Cerebellar nuclear complex (tissue), 1 donor: Measurements from ENCODE around the gene LCMT2.
A peak's percentile ranks its signal among the peaks of the same experiment; 100 is the strongest.
"Not testable (repeated sequence)": the region's sequence is repeated elsewhere in the genome, so short reads cannot be mapped to it uniquely, and the experiment has no call there.

ENCODE experiments used
- DNase-seq, 2 experiments: peaks; one replicate each; lab custom pipeline; 2025; lab: John Stamatoyannopoulos, UW

LCMT2 gene

GRCh38 chr15:43316016-43316970, 14.1 kb downstream of the LCMT2 start:
- no peak for DNase-seq

DNA sequence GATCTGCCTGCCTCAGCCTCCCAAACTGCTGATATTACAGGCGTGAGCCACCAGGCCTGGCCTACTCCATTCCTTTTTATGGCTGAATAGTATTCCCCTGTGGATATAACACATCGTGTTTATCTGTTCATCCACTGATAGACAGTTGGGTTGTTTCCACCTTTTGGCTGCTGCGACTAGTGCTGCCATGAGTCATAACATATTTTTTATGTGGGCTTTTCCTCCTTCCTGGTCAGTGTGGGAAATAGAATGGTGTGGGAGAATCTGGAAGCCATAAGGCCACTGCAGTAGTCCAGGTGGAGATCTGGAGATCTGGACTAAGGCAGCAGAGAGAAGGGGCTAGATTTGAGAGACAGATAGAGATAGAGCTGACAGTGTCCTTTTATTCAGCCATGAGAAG, 16.2 kb downstream of the LCMT2 start:
- DNase-seq, result no peak

DNA sequence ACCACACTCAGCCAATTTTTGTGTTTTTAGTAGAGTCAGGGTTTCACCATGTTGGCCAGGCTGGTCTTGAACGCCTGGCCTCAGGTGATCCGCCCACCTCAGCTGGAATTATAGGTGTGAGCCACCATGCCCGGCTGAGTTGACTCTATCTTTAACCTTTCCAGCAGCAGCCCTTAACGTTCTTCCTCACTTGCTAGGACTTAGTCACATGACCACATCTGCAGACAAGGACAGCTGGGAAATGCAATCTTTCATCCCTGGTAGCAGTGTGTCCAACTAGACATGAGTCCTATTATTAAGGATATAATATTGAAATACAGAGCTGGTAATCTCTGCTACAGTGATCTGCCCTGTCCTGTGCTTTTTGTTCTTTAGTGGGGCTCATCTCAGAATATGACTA, 18.0 kb downstream of the LCMT2 start:
- no peak for DNase-seq

DNA sequence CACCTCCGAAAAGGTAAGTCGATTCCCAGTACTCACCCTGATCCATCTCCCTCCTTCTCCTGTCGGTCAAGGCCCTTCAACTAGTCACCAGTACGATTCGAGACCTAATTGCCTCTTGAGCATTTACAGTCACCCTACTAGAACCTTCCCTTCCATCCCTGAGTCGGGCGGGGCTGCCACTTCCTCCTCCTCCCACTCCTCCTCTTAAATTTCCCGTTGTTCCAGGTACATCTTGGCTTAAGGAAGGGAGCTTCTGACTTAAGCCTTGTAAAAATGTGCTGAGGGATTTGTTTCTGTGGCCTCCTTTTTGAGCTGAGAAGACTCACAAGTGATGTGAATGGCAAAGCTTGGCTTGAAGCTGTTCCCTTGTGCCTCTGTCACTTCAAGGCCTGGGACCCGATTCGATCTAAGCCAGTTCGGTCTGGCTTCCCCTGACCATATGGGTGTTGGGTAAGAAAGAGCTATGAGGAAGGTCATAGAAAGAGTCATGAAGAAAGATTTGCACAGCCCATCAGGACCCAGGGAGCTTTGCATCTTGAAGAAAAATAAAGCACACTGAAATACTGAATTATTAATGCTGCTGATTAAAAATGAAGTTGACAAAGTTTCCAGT, 28.1 kb downstream of the LCMT2 start, which contains the start of gene TGM7:
Gene TGM7, minus strand, starts transcription at position 51 of the 613 bp plus-strand sequence.
- no peak for DNase-seq

GRCh38 chr15:43299884-43300283, 30.5 kb downstream of the LCMT2 start:
- DNase-seq, result no peak

- peak in 1 of 2 experiments; percentile 0 for DNase-seq
Measured at GRCh38 chr15:43299411-43299810, 31.0 kb downstream of the LCMT2 start.

DNA sequence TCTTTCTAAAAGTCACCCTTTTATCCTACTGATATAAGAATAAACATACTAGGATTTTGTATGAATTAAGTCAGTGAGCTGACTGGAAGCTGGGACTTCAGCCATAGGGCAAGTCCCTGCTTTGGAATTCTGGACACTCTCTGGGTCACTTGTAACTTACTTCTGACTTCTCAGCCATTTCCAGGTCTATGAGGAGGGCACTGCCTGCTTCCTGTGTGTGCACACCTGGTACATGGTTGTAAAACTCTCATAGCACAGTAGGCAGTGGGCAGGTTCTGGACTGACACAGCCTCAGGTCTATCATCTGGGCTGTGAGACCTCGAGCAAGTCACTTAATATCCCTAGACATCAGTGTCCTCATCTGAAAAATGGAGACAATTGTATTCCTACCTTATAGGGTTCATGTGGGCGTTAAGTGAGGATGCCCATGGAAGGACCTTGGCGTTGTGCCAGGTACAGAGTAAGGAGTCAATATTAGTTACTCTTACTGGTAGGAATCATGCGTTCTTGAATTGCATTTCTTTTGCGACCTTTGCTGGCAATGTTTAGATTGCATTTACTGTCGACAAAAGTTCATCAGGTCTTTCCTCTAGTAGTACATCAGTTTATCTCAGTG, 36.2 kb downstream of the LCMT2 start:
- no peak for DNase-seq

DNA sequence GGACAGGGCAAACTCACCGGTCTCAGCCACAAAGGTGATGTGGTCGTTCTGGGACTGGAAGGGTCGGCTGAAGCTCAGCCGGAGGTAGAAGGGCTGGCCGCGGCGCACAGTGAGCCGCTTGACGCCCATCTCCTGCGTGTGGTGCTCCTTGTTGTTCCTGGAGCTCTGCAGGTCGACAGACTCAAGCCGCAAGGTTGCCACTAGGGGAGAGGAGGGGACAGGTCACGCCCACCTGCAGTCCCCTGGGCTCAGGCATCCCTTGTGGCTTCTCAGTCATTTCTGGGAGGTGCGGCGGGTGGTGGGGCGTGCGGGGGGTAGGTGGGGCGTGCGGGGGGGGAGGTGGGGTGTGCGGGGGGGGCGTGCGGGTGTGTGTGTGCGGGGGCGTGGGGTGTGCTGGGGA, 36.9 kb downstream of the LCMT2 start:
- DNase-seq, result no peak

DNA sequence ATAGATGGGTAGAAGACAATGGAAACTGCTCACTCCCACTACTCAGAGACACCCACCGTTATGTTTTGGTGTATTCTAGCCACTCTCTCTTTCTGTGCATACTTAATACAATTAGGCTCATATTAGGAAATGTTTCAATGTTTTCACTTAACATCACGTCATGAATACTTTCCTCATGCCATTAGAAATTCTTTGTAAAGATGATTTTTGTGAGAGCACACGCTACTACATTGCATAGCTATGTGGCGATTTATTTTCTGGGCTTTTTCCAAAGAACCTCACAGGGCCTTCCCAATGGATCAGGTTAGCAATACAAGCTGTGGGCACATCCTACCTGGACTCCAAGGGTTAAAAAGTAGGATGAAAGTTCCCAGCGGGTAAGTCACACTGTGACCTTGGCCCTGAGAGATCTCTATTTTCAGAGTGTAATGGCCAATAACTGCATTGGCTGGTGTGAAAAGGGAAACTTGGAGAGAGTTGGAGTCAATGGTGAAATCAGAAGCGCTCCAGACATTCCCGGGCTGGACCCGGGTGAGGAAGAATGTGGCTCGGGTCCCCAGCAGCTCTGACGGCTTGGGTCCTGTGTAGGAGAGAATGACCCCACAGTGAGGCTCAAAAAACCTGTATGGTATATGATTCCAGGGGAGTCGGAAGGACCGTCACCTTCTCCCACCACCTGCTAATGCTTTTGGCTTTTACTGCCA, 37.8 kb downstream of the LCMT2 start:
- no peak for DNase-seq

DNA sequence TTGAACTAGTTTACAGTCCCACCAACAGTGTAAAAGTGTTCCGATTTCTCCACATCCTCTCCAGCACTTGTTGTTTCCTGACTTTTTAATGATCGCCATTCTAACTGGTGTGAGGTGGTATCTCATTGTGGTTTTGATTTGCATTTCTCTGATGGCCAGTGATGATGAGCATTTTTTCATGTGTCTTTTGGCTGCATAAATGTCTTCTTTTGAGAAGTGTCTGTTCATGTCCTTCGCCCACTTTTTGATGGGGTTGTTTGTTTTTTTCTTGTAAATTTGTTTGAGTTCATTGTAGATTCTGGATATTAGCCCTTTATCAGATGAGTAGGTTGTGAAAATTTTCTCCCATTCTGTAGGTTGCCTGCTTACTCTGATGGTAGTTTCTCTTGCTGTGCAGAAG, 40.7 kb downstream of the LCMT2 start:
- not testable (repeated sequence) for DNase-seq

- DNase-seq, result no peak
Measured at GRCh38 chr15:43287254-43287653, 43.1 kb downstream of the LCMT2 start.

DNA sequence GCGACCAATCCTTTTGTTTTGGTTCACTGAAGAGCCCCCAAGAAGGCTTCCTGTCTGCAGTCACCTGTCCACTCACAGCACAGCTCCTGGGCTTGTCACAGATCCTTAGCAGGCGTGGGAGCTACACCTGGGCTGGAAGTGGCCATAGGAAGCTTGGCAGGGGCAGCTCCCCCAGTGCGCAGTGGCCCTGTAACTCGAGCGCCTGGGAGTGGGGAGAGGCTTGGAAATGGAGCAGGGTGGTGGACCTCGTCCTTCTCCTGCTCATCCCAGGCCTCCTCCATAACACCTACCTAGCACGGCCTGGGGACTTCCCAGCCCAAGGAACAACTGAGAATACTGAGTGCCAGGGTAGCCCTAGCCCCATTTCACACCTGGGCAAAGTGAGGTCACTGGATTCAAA, 44.3 kb downstream of the LCMT2 start:
- DNase-seq, result no peak

DNA sequence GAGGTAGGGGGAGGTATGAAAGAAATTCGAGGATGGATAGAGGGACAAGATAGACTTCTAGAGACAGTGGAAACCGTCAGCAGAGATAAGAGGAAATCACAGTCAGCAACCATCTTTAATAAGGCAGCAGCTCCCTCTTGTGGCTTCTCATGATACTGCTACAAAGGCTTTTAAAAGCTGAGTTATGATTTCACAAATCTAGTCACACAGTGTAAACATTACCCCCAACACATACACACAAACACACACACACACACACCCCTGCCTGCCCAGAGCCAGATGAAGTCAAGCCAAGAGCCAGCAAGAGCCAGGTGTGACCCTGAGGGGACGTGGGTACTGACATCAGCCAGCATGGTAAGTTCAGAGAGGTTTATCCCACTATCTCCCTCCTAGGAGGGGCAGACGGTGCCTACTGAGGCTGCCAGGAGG, 44.8 kb downstream of the LCMT2 start:
- DNase-seq, result peak in 1 of 2 experiments; percentile 15

DNA sequence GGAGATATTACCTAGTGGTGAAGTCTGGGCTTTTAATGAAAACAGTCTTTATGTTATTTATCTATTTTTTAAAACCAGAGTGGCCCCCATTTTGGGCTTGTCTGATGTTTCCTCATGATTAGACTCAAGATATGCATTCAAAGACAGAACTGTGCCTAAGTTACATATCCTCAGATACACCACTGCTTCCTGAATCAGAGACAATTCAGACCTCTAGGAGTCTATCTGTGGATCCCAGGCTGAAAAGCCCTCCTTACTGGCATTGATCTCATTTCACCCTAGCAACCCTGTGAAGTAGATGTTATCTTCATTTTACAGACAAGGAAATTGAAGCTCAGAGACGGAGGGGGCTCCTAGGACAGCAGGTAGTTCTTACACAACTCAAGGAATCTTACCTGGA, 46.8 kb downstream of the LCMT2 start:
- no peak for DNase-seq

- no peak for DNase-seq
Measured at GRCh38 chr15:43281926-43282602, 48.3 kb downstream of the LCMT2 start.

DNA sequence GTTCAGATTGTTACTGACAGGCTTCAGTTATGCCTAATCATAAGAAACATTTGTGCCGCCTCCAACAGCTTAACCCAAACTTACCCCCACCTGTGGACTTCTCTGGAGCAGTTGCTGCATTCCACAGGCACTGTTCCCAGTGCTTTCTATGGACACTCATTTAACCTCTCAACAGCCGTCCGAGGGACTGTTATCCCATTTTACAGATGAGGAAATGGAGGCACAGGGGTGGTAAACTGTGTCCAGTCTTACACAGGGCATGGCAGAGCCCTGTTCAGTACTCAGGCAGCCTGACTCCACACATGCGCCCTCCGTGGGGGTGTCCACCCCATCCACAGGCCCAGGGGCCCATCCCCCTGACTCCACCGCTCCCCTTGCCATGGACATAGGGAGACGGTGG, 49.4 kb downstream of the LCMT2 start:
- DNase-seq, result no peak

- DNase-seq, result no peak
Measured at GRCh38 chr15:43279496-43279895, 50.9 kb downstream of the LCMT2 start.

- DNase-seq, result no peak
Measured at GRCh38 chr15:43278869-43279268, 51.5 kb downstream of the LCMT2 start.

- peak in 1 of 2 experiments; percentile 9 for DNase-seq
Measured at GRCh38 chr15:43277901-43278300, 52.5 kb downstream of the LCMT2 start.

GRCh38 chr15:43277231-43277823, 53.0 kb downstream of the LCMT2 start:
- no peak for DNase-seq

GRCh38 chr15:43276563-43277200, 53.7 kb downstream of the LCMT2 start:
- DNase-seq, result no peak
